Heart right ventricle (tissue), 16 donors: ENCODE results near the gene ABLIM2. TPM values are rescaled to one million over a fixed set of nuclear protein-coding genes. Genes with fewer than 3 reads are reported as not detected.

Experiments used
- ATAC-seq, 8 donors: fragments of 200-7000 bp; cut with Tn5 transposase; one replicate each; pipeline ENCODE4 v1.9.1; 2020; ENCODE audit warnings: mild to moderate bottlenecking in 8 of 8, moderate library complexity in 8 of 8, moderate number of reproducible peaks in 1 of 8
- DNase-seq, 2 donors: peaks; one replicate each; pipeline ENCODE4 v3.0.0-alpha.2; 2020
- H3K27ac ChIP-seq, 10 donors: fragments of 200-600 bp; sonication (generic) in 2 of 10; one replicate each; pipeline versions ENCODE4 v1.5.0 to v1.8.0; 2020 to 2022; ENCODE audit warnings: mild to moderate bottlenecking in 3 of 10
- H3K27me3 ChIP-seq, 7 donors: fragments of 200-600 bp; one replicate each; pipeline ENCODE4 v1.8.0; 2021 to 2022; ENCODE audit warnings: mild to moderate bottlenecking in 2 of 7
- H3K36me3 ChIP-seq, 9 donors: fragments of 200-600 bp; sonication (generic) in 1 of 9; one replicate each; pipeline versions ENCODE4 v1.5.0 to v1.8.0; 2020 to 2022; ENCODE audit warnings: mild to moderate bottlenecking in 2 of 9
- H3K4me1 ChIP-seq, 9 donors: fragments of 200-600 bp; sonication (generic) in 1 of 9; one replicate each; pipeline versions ENCODE4 v1.5.0 to v1.8.0; 2020 to 2022; ENCODE audit warnings: mild to moderate bottlenecking in 4 of 9
- H3K4me3 ChIP-seq, 10 donors: fragments of 200-600 bp; sonication (generic) in 2 of 10; one replicate each; pipeline versions ENCODE4 v1.5.0 to v1.8.0; 2020 to 2022; ENCODE audit warnings: mild to moderate bottlenecking in 7 of 10, moderate library complexity in 2 of 10
- H3K9me3 ChIP-seq, 11 donors: fragments of 200-600 bp in 10 of 11; sonication (generic) in 2 of 11; one replicate each; pipeline versions ENCODE4 v1.5.0 to v1.8.0; 2013 to 2022; ENCODE audit warnings: mild to moderate bottlenecking in 2 of 11, control low read depth in 1 of 11, moderate library complexity in 1 of 11
- WGBS, 2 donors: extraction: QIAGEN DNeasy Blood & Tissue Kit; methylation state at CpG; one replicate each; pipeline ENCODE4 v1.1.7; 2013; ENCODE audit warnings: inconsistent platforms in 1 of 2; 5-methylcytosine and 5-hydroxymethylcytosine counted together
- intact Hi-C, 10 donors: fragments of 100-400 bp; cut with DNase I; formaldehyde crosslinking; loops; one replicate each; pipeline versions ENCODE4 v1.11.1 to v1.14.2; 2022
- polyA plus RNA-seq, 2 donors: library from polyadenylated mRNA; stranded (reverse); fragments of 200-250 nt; gene quantifications; one replicate each; pipeline ENCODE4 v1.2.3, GENCODE V29; 2013
- total RNA-seq, 10 donors: library from RNA; stranded (reverse); fragmentation: NEBNext Ultra II Directional in 3 of 10; extraction: Animal tissue kit (Norgen Biotek cat#: 25700) in 3 of 10; gene quantifications; one replicate each; pipeline versions ENCODE4 v1.2.1 to v1.2.4, GENCODE V29; 2021 to 2023
- TF ChIP-seq, protein P1 (sequence below), 9 donors: fragments of 200-600 bp; sonication (generic) in 2 of 9; IDR thresholded peaks; one replicate each; pipeline versions ENCODE4 v1.5.0 to v1.8.0; 2021 to 2022; ENCODE audit warnings: antibody characterized with exemption in 9 of 9, mild to moderate bottlenecking in 5 of 9, moderate library complexity in 1 of 9
- donor health status: Arrhythmogenic right ventricular cardiomyopathy.
- donor health status: ischemic (EF 13 %, LVEDD 7.1; RV severe dilation, severe dysfunction).
- donor health status: healthy with polysubstance abuse.
- donor health status: DM: no; HTN: yes; CAD: no.
- donor health status: DM: no; HTN: no; CAD: no.
- donor health status: ischemic (EF 25% LVEDD 6.9; RV normal size, moderate dysfunction).
- donor health status: ischemic (EF 25% LVEDD 5.7; RV mildly dilated, moderate dysfunction).
- donor health status: healthy.
- donor health status: DM: yes; HTN: yes; CAD: no.
- donor health status: Ischemic cardiomyopathy.
- donor health status: ischemic (EF 35%, LVEDD 5.7; RV mildly dilated, moderate dysfunction).
- donor health status: nonischemic (EF 11% LVEDD 7.7; RV severe dilation, severe dysfunction).
- donor health status: DM: yes; HTN: yes; CAD: no.
- donor health status: PGD.
- donor health status: ischemic (EF 29% LVEDD 5.4; RV normal size, mild dysfunction).
- donor health status: nonischemic (EF 23%, LVEDD 6.1; RV moderate dilation, normal function).

ABLIM2 gene
- total and polyA plus RNA-seq, 12 donors, result 7.2 to 27.8 (median 17.6) TPM

DNA sequence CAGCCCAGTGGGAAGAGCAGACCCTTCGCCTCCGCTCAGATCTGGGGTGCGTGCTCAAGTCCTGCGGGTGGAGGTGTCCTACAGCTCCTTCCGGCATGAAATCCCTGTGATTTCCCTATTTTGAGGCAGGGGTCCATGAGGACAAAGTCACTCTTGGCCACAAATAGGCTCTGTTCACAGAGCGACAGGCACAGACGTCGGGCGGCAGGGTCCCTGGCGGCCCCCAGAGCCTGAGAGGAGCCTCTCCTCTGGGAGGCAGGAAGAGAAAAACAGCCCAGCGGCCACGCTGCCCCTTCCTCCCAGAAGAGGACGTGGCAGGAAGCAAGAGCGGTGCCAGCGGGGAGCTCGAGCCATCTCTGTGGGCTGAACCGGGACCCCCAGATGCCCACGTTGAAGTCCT lies 38.7 kb downstream of the ABLIM2 start:
- no peak overlapping the region for H3K4me3 ChIP-seq
- ATAC-seq, result no peak
- H3K9me3 ChIP-seq, result no peaks in the 10 kb centered on the region
- no peaks in the 10 kb centered on the region for H3K36me3 ChIP-seq
- no peak overlapping the region for H3K27ac ChIP-seq
- DNase-seq, result peak in 1 of 2 donors; percentile 6
- intact Hi-C loops, result loop anchor here in 1 of 10 donors (10.0 kb wide), 1 partner anchor 65 kb away; no protein-coding TSS in a partner anchor
- H3K4me1 ChIP-seq, result peaks cover 2 to 31% (median 18%) of the 10 kb centered on the region in 9 donors
- TF ChIP-seq, protein P1, sequence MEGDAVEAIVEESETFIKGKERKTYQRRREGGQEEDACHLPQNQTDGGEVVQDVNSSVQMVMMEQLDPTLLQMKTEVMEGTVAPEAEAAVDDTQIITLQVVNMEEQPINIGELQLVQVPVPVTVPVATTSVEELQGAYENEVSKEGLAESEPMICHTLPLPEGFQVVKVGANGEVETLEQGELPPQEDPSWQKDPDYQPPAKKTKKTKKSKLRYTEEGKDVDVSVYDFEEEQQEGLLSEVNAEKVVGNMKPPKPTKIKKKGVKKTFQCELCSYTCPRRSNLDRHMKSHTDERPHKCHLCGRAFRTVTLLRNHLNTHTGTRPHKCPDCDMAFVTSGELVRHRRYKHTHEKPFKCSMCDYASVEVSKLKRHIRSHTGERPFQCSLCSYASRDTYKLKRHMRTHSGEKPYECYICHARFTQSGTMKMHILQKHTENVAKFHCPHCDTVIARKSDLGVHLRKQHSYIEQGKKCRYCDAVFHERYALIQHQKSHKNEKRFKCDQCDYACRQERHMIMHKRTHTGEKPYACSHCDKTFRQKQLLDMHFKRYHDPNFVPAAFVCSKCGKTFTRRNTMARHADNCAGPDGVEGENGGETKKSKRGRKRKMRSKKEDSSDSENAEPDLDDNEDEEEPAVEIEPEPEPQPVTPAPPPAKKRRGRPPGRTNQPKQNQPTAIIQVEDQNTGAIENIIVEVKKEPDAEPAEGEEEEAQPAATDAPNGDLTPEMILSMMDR (IDR thresholded peaks at IDR 0.05), result no peak
- 85 to 86% methylated on average over 18 of the region's 18 CpGs for WGBS, 2 donors
- H3K27me3 ChIP-seq, result no peaks in the 10 kb centered on the region

DNA sequence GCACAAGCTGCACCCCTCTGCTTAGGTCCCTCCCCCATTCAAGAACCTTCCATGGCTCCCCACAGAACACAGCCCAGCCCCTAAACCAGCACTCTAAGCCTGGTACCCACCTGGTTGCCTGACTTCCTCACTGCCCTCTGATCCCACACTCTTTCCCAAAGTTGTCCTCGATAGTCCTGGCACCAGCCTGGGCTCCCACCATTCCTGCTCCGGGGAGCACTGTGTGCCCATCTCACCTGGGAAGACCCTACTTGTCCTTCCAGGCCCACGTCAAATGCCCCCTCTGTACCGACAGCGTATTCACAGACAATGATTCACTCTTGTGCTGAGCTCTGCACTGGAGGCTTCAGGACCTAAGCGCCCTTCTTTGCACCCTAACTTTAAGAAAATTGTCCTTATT lies 40.1 kb downstream of the ABLIM2 start:
- DNase-seq, result no peak
- no peaks in the 10 kb centered on the region for H3K36me3 ChIP-seq
- no peak for ATAC-seq
- H3K9me3 ChIP-seq, result no peaks in the 10 kb centered on the region
- peak overlapping the region in 1 of 10 donors; percentile 60 for H3K27ac ChIP-seq
- WGBS, 2 donors, result 96 to 99% methylated on average over 6 of the region's 6 CpGs
- no peak overlapping the region for H3K4me3 ChIP-seq
- TF ChIP-seq, protein P1 (IDR thresholded peaks at IDR 0.05), result no peak
- intact Hi-C loops, result no loop called here
- peaks cover 4 to 39% (median 19%) of the 10 kb centered on the region in 9 donors for H3K4me1 ChIP-seq
- no peaks in the 10 kb centered on the region for H3K27me3 ChIP-seq

DNA sequence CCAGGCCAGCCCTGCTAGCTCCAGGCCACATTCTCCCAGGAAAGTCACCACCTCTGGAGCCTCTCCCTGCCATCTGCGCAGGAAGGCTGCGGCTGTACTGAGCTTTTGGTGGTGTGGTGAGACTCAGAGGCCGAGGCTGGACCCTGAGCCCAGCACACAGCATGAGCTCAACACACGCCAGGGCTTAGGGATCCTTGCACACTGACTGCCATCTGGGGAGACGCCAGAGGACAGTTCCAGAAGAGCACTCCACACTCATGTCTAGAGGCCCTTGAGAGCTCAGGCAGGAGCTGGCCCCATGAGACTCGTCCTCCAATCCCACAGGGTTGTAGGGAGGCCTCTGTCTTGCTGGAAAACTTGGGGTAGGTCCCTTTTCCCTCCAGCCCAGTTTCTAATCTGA lies 40.6 kb downstream of the ABLIM2 start:
- TF ChIP-seq, protein P1 (IDR thresholded peaks at IDR 0.05), result no peak
- Histone ChIP-seq H3K4me3 (no peak overlapping the region), H3K9me3 (no peaks in the 10 kb centered on the region), H3K27ac (peak overlapping the region in 5 of 10 donors; percentile 7 to 60 (median 32)), H3K36me3 (no peaks in the 10 kb centered on the region), H3K4me1 (peaks cover 4 to 38% (median 22%) of the 10 kb centered on the region in 9 donors), H3K27me3 (no peaks in the 10 kb centered on the region)
- ATAC-seq (peak in 2 of 8 donors; percentile 7 to 18), DNase-seq (no peak)
- 80 to 85% methylated on average over 6 of the region's 6 CpGs for WGBS, 2 donors
- intact Hi-C loops, result no loop called here

DNA sequence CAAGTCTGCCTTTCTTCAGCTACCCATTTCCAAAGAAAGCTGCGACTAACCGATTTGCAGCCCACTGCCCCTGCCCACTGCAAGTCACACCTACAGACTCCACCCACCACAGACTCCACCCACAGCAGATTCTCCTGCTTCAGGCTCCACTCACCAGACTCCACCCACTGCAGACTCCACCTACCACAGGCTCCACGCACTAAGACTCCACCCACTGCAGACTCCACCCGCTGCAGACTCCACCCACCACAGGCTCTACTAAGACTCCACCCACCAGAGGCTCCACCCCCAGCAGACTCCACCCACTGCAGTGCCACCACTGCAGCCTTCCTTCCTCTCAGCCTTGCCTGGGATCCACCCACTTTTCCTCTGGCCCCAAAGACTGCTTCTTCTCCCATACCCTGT lies 41.3 kb downstream of the ABLIM2 start:
- Histone ChIP-seq H3K4me1 (peaks cover 4 to 39% (median 24%) of the 10 kb centered on the region in 9 donors), H3K4me3 (no peak overlapping the region), H3K9me3 (no peaks in the 10 kb centered on the region), H3K27me3 (no peaks in the 10 kb centered on the region), H3K27ac (peak overlapping the region in 3 of 10 donors; percentile 7 to 60 (median 51)), H3K36me3 (no peaks in the 10 kb centered on the region)
- intact Hi-C loops, result no loop called here
- TF ChIP-seq, protein P1 (IDR thresholded peaks at IDR 0.05), result no peak
- ATAC-seq, result peak; percentile 17 to 65 (median 49)
- DNase-seq, result peak; percentile 41 to 59
- WGBS, 2 donors, result 55 to 58% methylated on average over 4 of the region's 4 CpGs
